HG02938 (cell line): ENCODE measurements around the gene C2.
"Not testable (repeated sequence)": the region's sequence is repeated elsewhere in the genome, so short reads cannot be mapped to it uniquely, and the experiment has no call there.

Experiments used
- ATAC-seq: cut with Tn5 transposase; IDR thresholded peaks from one replicate; pipeline ENCODE4 v1.9.1; 2021; ENCODE audit warnings: mild to moderate bottlenecking, moderate library complexity; ENCODE audit not compliant: unreplicated experiment

C2 gene

GRCh38 chr6:31920811-31921210 is 6.7 kb upstream of the C2 start:
- no peak for ATAC-seq

GRCh38 chr6:31922942-31923341 is 4.6 kb upstream of the C2 start:
- no peak for ATAC-seq

DNA sequence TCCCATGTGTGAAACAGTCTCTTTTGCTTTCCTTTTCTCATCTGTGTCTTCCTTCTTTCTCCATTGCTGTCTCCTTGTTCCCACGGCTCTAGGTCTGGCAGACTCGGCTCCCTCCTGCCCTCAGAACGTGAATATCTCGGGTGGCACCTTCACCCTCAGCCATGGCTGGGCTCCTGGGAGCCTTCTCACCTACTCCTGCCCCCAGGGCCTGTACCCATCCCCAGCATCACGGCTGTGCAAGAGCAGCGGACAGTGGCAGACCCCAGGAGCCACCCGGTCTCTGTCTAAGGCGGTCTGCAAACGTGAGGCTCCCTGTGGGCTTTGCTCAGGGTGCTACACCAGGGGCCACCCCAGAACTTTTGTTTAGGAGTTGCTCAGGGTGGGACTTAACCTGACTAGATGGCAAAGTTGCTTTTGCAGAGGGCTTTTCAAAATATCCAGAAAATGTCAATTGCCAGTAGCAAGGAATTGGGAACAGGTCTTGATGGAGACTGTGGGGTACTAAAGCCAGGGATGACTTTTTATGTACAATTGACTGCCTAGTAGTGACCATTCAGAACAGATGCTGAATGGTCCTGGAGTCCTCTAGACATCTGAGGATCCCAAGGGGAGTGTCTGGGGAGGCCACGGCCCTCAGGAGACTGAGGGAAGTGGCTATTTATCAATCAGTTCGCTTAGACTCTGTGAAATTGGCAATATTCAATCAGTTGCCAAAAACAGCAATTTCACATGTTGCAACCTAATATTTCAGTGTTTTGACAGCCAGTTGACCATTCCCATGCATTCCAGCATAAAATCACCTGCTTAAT is 550 bp downstream of the C2 start:
- ATAC-seq: no peak

GRCh38 chr6:31928672-31928939 is 1.1 kb downstream of the C2 start:
- no peak for ATAC-seq

DNA sequence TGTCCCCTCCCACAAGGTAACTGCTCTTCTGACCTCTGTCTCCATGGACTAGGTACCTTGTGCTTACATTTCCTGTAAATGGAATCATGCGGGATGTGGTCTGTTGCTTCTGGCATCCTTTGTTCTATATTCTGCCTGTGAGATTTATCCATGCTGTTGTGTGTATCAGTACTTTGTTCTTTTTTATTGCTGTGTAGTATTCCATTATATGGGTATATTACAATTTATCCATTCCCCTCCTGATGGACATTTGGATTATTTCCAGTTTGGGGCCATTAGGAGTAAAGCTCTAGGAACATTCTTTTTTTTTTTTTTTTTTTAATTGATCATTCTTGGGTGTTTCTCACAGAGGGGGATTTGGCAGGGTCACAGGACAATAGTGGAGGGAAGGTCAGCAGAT is 3.4 kb downstream of the C2 start:
- no peak for ATAC-seq

DNA sequence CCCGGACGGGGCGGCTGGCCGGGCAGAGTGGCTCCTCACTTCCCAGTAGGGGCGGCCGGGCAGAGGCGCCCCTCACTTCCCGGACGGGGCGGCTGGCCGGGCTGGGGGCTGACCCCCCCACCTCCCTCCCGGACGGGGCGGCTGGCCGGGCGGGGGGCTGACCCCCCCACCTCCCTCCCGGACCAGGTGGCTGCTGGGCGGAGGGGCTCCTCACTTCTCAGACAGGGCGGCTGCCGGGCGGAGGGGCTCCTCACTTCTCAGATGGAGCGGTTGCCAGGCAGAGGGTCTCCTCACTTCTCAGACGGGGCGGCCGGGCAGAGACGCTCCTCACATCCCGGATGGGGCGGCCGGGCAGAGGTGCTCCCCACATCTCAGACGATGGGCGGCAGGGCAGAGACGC is 4.6 kb downstream of the C2 start:
- not testable (repeated sequence) for ATAC-seq

DNA sequence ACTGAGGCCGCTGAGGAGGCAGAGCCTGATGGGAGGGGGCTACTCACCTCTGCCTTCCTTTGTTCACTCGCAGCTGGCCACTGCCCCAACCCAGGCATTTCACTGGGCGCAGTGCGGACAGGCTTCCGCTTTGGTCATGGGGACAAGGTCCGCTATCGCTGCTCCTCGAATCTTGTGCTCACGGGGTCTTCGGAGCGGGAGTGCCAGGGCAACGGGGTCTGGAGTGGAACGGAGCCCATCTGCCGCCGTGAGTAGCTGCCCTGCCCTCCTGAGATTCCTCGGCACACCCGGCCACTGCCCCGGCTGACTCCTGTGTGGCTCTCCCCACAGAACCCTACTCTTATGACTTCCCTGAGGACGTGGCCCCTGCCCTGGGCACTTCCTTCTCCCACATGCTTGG is 6.0 kb downstream of the C2 start:
- no peak for ATAC-seq

- no peak for ATAC-seq
Measured at GRCh38 chr6:31935021-31935420, 7.5 kb downstream of the C2 start.

DNA sequence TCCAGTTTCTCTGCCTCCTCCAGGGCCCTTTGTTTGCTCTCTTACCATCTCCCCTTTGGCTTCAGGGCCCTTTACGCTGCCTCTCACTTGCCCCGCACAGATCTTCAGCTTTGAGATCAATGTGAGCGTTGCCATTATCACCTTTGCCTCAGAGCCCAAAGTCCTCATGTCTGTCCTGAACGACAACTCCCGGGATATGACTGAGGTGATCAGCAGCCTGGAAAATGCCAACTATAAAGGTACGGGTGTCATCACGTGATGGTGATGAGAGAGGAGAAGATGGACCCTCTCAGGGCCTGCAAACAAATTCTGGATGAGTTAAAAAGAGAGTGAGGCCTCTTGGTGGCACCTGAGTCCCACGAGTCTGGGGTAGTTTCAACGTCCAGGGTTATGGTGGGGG is 8.3 kb downstream of the C2 start:
- ATAC-seq: no peak

DNA sequence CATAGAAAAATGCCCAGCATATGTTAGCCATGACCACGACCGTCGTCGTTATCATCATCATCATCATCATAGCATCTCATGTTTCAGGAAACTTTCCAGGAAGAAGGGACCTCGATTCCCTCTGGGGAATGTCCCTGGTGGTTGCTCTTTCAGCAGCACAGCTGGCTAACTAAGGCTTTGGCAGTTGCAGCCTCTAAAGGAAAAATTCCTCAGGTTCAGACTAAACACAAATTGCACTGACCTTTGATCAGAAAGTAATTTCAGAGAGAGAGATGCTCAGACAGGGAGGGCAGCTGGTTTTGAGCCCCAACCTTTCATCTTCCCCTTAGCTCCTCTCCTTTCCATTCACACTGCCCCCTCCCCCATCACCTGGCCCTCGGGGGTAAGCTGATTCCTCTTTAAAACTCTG is 12.7 kb downstream of the C2 start:
- ATAC-seq: no peak

- ATAC-seq: no peak
Measured at GRCh38 chr6:31943742-31944141, 16.2 kb downstream of the C2 start.

DNA sequence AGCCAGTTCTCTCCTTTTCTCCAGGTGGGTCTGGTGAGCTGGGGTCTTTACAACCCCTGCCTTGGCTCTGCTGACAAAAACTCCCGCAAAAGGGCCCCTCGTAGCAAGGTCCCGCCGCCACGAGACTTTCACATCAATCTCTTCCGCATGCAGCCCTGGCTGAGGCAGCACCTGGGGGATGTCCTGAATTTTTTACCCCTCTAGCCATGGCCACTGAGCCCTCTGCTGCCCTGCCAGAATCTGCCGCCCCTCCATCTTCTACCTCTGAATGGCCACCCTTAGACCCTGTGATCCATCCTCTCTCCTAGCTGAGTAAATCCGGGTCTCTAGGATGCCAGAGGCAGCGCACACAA is 17.6 kb downstream of the C2 start:
- no peak for ATAC-seq

DNA sequence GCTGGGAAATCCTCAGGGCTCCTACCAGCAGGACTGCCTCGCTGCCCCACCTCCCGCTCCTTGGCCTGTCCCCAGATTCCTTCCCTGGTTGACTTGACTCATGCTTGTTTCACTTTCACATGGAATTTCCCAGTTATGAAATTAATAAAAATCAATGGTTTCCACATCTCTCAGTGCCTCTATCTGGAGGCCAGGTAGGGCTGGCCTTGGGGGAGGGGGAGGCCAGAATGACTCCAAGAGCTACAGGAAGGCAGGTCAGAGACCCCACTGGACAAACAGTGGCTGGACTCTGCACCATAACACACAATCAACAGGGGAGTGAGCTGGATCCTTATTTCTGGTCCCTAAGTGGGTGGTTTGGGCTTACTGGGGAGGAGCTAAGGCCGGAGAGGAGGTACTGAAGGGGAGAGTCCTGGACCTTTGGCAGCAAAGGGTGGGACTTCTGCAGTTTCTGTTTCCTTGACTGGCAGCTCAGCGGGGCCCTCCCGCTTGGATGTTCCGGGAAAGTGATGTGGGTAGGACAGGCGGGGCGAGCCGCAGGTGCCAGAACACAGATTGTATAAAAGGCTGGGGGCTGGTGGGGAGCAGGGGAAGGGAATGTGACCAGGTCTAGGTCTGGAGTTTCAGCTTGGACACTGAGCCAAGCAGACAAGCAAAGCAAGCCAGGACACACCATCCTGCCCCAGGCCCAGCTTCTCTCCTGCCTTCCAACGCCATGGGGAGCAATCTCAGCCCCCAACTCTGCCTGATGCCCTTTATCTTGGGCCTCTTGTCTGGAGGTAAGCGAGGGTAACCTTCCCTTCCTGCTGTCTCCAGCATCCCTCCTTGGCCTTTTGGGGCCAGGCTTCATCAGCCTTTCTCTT is 18.2 kb downstream of the C2 start, which contains the start of gene CFB:
Gene CFB, plus strand, starts transcription at position 589 of the 863 bp plus-strand sequence. Its CDS starts 127 bp downstream, at position 716.
- no peak for ATAC-seq

DNA sequence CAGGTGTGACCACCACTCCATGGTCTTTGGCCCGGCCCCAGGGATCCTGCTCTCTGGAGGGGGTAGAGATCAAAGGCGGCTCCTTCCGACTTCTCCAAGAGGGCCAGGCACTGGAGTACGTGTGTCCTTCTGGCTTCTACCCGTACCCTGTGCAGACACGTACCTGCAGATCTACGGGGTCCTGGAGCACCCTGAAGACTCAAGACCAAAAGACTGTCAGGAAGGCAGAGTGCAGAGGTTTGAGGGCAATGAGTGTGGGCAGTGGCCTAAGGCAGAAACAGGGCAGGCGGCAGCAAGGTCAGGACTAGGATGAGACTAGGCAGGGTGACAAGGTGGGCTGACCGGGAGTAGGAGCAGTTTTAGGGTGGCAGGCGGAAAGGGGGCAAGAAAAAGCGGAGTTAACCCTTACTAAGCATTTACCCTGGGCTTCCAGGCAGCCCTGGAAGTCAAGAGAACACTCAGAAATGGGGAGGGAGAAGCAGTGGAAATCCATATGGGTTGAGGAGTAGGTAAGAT is 18.9 kb downstream of the C2 start:
- ATAC-seq: no peak

DNA sequence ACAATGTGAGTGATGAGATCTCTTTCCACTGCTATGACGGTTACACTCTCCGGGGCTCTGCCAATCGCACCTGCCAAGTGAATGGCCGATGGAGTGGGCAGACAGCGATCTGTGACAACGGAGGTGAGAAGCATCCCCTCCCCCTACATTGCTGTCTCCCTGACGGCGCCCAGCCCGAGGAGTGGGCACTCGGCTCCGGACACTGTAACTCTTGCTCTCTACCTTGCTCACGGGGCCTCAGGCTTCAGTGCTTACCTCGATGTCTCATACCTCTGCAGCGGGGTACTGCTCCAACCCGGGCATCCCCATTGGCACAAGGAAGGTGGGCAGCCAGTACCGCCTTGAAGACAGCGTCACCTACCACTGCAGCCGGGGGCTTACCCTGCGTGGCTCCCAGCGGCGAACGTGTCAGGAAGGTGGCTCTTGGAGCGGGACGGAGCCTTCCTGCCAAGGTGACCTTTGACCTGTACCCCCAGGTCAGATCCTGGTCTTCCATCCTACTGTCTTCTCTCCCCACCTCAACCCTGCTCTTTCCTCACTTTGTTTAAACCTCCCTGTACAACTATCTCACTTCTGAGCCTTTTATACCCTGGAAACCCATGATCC is 19.7 kb downstream of the C2 start:
- no peak for ATAC-seq

DNA sequence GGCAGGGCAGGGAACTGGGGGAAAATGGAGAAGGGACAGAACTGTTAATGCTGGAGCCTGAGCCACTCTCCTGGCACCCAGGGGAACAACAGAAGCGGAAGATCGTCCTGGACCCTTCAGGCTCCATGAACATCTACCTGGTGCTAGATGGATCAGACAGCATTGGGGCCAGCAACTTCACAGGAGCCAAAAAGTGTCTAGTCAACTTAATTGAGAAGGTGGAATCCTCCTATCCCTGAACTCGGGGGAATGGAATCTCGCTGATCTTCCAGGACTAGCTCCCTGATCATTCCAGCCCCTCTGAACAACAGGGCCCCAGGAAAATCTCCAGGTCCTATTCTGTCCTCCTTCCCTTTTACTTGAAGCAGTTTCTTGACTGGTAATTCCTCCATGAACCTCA is 20.3 kb downstream of the C2 start:
- ATAC-seq: no peak

DNA sequence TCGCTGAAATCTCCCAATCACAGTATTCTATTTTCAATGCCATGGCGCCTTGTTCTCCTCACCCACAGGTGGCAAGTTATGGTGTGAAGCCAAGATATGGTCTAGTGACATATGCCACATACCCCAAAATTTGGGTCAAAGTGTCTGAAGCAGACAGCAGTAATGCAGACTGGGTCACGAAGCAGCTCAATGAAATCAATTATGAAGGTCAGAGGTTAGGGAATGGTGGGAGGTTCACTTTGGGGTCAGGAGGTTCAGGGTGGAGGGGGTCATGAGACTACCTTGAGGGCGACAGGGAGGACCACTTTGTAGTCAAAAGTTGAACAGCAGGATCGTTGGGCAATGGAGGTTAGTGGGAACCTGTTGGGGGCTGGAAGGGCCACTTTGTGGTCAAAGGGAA is 20.8 kb downstream of the C2 start:
- ATAC-seq: no peak

DNA sequence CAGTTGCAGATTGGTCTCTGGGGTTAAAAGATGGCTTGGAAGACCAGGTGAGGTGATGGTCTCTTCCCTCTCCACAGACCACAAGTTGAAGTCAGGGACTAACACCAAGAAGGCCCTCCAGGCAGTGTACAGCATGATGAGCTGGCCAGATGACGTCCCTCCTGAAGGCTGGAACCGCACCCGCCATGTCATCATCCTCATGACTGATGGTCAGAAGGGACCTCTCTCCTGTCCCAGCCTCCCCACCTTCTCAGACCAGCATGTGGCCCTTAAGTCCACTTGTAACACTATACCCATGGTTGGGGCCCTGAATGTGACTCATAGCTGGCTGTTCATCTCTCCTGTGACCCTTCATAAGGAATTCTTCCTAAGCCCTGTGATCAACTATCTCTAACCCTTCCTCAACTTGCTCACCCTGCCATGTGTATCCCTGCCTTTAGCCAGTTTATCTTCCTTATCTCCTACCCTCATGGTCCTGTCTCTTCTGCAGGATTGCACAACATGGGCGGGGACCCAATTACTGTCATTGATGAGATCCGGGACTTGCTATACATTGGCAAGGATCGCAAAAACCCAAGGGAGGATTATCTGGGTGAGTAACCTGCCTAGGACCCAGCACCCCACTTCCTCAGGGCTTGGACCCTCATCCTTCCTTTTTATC is 21.4 kb downstream of the C2 start:
- ATAC-seq: no peak

DNA sequence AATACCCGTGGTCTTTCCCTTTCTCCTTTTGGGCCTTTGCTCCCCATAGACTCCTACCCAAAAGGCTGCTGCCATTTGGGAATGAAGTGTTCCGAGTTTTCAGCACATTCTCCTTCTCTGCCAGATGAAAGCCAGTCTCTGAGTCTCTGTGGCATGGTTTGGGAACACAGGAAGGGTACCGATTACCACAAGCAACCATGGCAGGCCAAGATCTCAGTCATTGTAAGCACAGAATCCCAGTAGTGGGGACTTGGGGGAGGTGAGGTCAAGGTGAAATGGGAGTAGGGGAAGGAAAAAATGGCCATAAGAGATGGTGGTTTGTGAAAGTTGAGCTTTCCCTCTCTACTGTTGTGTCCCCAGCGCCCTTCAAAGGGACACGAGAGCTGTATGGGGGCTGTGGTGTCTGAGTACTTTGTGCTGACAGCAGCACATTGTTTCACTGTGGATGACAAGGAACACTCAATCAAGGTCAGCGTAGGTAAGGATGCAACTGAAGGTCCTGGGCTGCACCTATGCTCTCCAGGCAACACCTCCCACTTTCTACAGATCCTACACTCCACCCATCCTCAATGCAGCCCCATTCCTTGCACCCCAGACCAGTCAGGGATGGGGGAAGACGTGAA is 22.5 kb downstream of the C2 start:
- ATAC-seq: no peak

DNA sequence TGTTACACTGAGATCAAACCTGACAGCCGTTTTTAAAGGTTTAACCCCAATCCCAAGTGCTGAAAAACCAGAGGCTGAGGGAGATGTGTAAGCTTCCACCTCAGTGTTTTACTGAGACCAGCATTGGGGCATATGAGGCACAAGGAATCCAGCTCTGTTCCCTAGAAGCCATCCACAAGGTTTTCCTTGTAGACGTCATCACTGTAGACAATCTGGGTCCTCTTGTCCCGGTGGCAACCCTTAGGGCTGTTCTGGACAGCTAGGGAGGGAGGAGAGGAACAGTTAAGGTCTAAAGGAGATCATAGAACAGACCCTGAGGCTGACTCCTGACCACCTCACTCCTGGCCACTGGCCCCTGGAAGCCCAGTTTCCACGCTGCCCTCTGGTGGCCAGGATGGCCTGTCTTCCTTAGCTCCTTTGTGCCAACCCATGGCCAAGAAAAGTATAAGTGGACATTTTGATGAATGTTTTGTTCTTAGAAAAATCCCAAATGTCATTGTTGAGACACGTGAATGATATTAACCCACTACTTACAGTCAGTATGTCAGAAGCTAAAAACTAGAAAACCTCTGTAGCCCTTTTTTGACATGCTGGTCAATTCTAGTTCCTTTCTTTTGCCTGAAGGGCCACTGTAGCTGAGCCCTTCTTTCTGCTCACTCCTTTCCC is 24.8 kb downstream of the C2 start:
- no peak for ATAC-seq
